GM12891 (cell line): ENCODE measurements around the gene IRAK1BP1.

Experiments used
- POLR2A ChIP-seq: IDR thresholded peaks from 2 replicates; pipeline ENCODE4 v1.6.1; 2011; ENCODE audit warnings: low read depth, low read length, control low read depth
- POLR2AphosphoS5 ChIP-seq: IDR thresholded peaks from 2 replicates; pipeline ENCODE4 v1.6.1; 2011; ENCODE audit warnings: low read depth, low read length, control low read depth
- SPI1 ChIP-seq: IDR thresholded peaks from 2 replicates; pipeline ENCODE4 v1.6.1; 2011; ENCODE audit warnings: low read depth, low read length, control low read depth

DNA sequence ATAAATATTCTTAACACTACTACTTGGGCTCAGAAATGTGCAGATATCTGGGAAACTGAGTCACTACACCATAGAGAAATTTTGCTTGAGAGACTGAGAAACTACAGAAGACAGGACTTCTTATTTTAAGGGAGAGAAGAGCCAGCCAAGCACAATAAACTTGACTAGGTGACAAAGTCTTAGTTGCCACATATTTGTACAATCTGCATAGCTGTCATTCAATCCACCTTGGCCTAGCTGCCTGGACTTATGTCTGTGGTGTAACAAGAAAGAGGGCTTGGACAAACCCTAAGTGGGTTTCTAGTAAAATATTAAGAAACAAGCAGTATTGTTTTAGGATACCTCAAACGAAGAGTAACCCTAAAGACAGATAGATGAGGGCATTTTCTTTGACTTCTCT, 21.8 kb upstream of the IRAK1BP1 start:
- TF ChIP-seq POLR2AphosphoS5 (no peak), POLR2A (no peak), SPI1 (no peak)
